GM18526 (cell line): ENCODE results near the gene NSL1.

ENCODE experiments used
- POLR2A ChIP-seq: IDR thresholded peaks from 3 replicates; pipeline ENCODE4 v1.6.1; 2011; ENCODE audit not compliant: insufficient read length; ENCODE audit errors: extremely low read depth

Gene NSL1

DNA sequence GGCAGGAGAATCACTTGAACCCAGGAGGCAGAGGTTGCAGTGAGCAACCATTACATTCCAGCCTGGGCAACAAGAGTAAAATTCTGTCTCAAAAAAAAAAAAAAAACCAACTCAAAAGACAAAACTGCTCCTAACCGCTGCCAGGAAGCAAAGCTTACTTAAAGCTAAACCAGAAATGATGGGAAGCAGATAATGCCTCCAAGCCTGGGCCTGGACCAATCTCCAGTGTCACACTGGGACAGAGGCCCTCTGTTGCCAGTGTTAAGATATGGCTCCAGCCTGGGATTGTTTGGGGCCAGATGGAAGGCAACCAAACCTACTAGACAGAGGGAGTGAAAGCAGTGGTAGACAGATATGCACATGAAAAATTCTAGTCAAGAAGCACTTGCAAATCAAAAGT lies 36.9 kb downstream of the NSL1 start:
- TF ChIP-seq POLR2A, result no peak

DNA sequence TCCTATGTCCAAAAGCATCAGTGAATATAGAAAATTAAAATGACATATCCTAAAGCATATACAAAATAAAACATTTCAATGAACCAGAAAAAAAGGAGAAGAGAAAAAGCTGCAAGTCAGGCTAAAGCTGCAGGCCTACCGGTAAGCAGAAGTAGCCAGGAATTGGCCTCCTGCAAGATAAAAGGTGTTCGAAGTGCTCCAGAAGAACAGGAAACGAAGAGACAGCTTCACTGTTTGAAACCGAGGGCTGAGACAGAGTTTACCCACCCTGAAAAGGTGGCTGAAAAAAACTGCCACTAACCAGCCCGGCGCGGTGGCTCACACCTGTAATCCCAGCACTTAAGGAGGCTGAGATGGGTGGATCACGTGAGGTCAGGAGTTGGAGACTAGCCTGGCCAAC lies 37.4 kb downstream of the NSL1 start:
- no peak for TF ChIP-seq POLR2A

- no peak for TF ChIP-seq POLR2A
These were observed 37.8 kb downstream of the NSL1 start for GRCh38 chr1:212753749-212754148.

- TF ChIP-seq POLR2A, result no peak
These were observed 38.6 kb downstream of the NSL1 start for GRCh38 chr1:212752934-212753497.

GRCh38 chr1:212752252-212752933 lies 39.2 kb downstream of the NSL1 start:
- no peak for TF ChIP-seq POLR2A

- TF ChIP-seq POLR2A, result no peak
These were observed 41.6 kb downstream of the NSL1 start for GRCh38 chr1:212749821-212750535.

DNA sequence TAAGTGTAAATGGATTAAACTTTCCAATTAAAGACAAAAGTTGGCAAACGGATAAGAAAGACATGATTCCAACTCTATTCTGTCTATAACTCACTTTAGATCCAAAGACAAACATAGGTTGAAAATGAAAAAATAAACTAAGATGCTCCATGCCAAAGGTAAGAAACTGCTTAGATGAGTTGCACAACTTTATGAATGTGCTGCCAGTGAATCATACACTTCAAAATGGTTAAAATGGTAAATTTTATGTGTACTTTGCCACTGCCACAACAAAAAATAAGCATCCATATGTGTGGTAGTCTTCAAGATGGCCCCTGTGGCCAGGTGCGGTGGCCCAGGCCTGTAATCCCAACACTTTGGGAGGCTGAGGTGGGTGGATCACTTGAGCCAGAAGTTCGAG lies 45.0 kb downstream of the NSL1 start:
- TF ChIP-seq POLR2A, result no peak

GRCh38 chr1:212745303-212745702 lies 46.3 kb downstream of the NSL1 start:
- no peak for TF ChIP-seq POLR2A

DNA sequence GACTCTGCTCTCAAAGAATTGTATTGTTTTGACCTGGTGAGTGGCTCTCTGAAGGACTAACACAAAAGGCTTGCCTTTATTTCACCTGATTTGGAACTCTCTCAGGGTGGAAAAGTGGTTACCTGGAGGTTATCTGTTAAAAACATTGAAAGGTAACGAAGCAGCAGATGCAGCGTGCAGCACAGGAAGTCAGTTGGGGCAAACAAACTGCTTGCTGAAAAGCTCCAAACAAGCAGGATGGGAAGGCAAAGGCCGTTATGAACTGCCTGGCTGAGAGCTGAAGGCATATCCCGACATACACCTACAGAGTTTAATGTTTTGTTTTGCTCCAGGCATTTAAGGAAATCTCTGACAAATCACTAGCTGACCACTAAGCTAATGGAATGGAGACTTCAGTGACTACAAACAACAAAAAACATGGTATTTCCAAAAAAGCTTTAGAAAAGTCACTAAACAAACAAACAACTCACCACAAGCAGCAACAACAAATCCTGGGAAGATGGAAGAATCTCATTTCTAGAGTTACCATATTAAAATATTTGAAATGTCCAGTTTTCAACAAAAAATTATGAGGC lies 47.6 kb downstream of the NSL1 start:
- TF ChIP-seq POLR2A, result no peak

DNA sequence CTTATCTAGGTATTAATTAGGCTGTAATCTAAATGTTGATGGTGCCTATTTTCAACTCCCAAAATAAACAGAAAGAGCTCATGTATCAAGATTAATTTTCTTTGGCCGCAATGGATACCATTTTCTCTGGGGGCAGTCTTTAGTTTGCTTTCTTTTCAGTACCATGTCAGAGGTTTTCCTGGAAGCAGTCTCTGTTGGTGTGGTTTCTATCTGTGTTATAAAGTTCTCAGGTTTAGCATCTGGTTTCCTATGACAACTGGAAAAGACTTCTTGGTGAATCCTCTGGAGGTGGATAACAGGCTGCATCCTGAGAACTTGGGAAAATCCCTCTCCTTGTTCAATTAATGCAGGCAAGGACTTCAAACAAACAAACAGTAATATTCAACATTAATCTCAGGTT lies 53.2 kb downstream of the NSL1 start:
- TF ChIP-seq POLR2A, result no peak

GRCh38 chr1:212737559-212737958 lies 54.0 kb downstream of the NSL1 start:
- TF ChIP-seq POLR2A, result no peak

GRCh38 chr1:212733109-212733508 lies 58.5 kb downstream of the NSL1 start:
- no peak for TF ChIP-seq POLR2A

DNA sequence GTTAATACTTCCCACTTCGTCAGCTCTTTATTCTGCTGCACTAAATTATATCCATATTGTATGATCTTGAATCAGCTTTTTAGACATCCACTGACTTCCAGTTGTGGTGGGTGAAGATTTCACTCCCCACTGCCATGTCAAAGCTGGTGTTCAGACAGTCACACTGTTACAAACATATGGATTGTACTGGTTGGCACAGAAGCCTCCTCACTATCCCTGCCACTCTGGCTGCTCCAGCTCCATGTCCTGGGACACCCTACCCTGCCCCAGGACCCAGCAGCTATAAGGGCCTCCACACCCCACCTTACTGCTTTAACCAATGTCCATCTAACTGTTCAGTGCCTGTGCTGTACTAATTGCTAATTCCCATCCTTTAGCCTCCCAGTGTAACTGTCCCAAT lies 59.9 kb downstream of the NSL1 start:
- no peak for TF ChIP-seq POLR2A

GRCh38 chr1:212728606-212729005 lies 63.0 kb downstream of the NSL1 start:
- no peak for TF ChIP-seq POLR2A

DNA sequence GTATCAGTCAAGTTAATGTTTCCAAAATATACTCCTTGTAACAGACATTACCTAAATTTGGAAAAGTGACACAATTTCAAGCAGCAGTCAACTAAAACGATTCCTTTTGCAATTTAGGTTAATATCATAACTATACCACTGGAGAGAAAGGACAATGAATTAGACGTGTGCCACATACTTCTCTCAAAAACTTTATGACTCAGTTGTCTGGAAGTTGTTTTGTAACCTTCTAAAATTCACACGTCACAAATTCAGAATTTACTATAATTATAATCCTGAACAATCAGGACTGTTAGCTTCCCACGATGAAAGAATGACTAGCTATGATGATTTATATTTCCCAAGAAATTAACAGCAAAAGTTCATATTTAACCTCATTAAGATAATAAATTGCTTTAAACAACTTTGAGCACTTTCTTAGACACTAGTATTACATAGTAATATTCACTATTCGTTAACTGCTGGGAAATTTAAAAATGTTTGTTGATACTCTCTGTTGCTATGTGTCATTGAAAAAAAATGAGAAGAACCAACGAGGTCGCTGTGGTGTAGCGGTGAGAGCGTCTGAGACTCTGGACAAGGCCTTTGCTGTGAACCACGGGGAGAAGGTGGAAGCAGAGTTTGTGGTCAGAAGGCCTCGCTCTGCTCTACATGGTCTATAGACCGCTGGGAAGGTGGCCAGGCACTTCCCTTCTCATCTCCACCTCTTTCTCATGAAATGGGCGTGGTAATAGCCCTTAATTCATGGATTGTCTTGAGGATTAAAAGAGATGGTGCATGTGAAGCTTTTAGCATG lies 64.0 kb downstream of the NSL1 start:
- TF ChIP-seq POLR2A, result no peak
